GM21529 (cell line): Measurements from ENCODE around the gene HES7.

Source experiments
- ATAC-seq: cut with Tn5 transposase; IDR thresholded peaks from one replicate; pipeline ENCODE4 v1.9.1; 2021; ENCODE audit not compliant: unreplicated experiment

HES7 gene

DNA sequence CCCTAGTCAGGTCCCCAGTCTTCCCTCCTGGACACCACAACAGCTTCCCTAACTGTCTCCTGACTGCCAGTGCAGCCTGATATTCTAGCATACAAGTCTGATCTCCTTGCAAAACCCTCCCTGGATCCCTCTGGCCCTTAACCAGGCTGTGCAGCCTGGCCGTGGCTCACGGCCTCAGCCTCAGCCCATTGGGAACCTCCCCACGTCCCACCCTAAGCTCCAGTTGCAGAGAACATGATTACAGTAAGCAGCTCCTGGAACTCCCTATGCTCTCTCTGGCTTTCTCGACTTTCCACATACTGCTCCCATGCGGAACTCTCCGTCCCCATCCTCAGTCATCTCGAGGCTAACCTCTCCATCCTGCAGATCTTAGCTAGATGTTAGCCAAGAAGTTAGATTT is 49.4 kb downstream of the HES7 start:
- ATAC-seq, result no peak

- no peak for ATAC-seq
Observed at GRCh38 chr17:8073627-8074484, 50.0 kb downstream of the HES7 start.

- no peak for ATAC-seq
Observed at GRCh38 chr17:8072729-8073461, 51.0 kb downstream of the HES7 start.

GRCh38 chr17:8072341-8072728 is 51.6 kb downstream of the HES7 start:
- no peak for ATAC-seq

GRCh38 chr17:8071496-8071895 is 52.4 kb downstream of the HES7 start:
- ATAC-seq, result no peak
